ENCODE measurements around the gene ADD2.

DNA sequence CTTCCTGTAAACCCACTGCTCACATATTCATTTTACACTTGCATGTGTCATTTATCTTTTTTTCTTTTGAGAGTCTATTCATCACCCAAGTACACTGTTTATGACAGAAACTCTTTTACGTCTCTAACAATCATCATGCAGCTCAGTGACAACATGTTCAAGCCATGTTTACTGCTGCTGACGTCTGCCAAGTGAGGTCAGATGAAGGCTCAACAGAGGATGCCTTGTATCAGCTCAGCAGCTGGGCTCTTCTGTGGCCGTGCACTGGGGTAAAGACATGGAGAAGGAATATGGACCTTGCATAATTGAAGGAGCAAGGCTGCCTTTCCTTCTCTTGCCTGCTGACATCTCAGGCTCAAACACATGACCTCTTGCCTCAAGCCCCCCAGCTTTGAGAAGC is 99.6 kb downstream of the ADD2 start:
- no peak for TF ChIP-seq EZH2 (IDR thresholded peaks at IDR 0.05; ENCODE audit: insufficient read depth, low read length)
- TF ChIP-seq CTCF (IDR thresholded peaks at IDR 0.05; ENCODE audit: insufficient read depth, low read depth, low read length), result no peak
